Hippocampal formation (tissue), 2 donors: ENCODE measurements around the gene ABCC11.
"Not testable (repeated sequence)": the region's sequence is repeated elsewhere in the genome, so short reads cannot be mapped to it uniquely, and the experiment has no call there.

Experiments
- DNase-seq, 2 donors: peaks; one replicate each; lab custom pipeline; 2025; lab: John Stamatoyannopoulos, UW

The ABCC11 gene

DNA sequence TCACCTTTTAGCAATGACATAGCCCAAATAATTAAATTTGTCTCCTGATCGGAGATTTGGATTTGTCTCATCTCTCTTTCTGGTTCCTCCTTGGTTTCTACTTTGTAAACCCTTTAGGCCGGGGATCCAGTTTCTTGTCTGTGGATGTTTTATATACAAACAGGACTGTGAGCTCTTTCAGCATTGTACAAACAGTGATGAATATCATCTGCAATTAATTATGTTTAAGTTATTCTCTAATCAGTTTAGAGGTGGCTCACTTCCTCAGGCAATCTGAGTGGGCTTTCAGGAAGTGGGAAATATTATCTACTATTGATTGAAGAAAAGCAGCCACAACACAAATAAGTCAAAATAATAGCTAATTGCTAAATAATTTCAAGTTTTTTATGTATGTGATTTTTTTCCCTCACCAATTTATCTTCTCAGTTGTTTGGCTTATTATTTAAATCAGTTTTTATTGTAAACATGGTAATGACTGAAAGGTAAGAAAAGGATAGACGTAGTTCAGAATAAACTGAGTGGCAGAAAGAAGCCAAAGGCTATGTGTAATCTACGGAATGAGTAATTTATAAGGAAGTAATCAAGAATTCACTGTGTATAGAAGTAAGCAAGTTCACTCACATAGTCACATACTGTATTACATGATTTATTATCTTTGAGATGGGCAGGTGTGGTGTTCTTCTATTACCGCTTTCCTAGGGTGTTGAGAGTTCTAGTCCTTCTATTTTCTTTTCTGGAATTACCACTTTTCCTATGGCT is 3.4 kb upstream of the ABCC11 start:
- DNase-seq, result no peak

GRCh38 chr16:48246066-48246465 is 1.3 kb downstream of the ABCC11 start:
- DNase-seq, result no peak

DNA sequence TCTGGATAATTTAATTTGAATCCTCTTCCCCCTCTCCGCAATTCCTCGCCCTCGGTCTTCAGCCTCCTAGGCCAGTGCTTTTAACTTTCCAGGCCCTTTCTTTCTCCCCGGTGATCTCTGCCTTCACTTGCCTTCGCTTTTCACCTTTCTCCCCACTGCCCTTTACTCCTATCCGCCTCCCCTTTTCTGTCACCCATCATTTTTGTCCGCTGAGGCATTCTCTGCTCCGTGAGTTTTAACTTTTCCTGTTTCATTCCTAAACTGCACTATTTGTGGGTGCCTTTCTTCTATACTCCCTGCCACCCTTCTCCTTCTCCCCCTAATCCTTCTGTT is 2.5 kb downstream of the ABCC11 start:
- DNase-seq, result no peak

DNA sequence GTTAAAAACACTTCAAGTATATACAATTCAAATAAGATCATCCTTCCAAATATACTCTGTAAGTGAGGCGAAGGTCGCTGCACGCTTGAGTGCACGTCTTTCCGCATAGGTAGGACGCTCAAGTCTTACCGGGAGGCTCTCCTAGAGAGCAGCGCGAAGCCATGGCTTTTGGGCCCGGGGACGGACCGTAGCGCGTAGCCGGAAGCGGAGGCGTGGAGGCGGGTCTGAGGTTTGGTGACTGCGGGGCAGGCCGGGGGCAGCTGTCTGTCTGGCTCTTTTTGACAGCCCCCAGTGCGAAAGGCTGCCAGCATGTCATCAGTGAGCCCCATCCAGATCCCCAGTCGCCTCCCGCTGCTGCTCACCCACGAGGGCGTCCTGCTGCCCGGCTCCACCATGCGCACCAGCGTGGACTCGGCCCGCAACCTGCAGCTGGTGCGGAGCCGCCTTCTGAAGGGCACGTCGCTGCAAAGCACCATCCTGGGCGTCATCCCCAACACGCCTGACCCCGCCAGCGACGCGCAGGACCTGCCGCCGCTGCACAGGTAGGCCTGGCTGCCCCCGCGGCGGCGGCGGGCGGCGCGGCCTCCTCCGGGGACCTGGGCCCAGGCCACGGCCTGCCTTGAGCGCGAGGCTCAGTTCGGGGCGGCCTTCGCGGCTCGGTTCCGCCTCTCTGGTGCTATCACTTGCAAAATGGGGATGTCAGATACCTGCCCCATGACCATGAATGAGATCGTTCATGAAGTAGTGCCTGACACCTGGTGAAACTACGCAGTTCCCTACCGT is 3.1 kb downstream of the ABCC11 start, which contains the start of gene LONP2:
TSS of gene LONP2 (plus strand) at position 221 of the 783 bp plus-strand sequence. CDS start at position 310, 89 bp downstream.
- peak; percentile 81 to 88 for DNase-seq

DNA sequence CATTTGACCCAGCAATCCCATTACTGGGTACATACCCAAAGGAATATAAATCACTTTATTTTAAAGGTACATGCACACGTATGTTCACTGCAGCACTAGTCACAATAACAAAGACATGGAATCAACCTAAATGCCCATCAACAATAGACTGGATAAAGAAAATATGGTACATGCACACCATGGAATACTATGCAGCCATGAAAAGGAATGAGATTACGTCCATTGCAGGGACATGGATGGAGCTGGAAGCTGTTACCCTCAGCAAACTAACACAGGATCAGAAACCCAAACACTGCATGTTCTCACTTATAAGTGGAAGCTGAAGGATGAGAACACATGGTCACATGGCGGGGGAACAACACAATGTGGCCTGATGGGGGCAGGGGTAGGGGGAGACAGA is 7.2 kb downstream of the ABCC11 start:
- DNase-seq, result not testable (repeated sequence)

DNA sequence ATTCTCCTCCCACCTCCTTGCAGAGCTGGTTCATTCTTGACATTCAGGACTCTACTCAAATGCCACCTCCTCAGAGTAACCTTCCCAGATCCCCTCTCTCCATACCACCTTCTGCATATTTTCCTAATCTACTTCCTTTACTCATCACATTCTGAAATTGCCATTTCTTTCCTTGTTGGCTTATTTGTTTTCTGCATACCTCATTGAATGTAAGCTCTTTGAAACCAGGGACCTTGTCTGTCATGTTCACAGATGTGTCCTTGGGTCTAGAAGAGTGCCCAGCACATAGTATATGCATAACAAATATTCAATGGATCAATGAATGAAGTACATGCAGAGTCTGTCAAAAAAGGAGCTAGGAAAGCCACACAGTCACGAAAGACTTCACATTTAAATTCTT is 11.1 kb downstream of the ABCC11 start:
- no peak for DNase-seq

- DNase-seq, result no peak
These were observed 11.7 kb downstream of the ABCC11 start for GRCh38 chr16:48235556-48236136.

GRCh38 chr16:48235058-48235555 is 12.2 kb downstream of the ABCC11 start:
- no peak for DNase-seq

- no peak for DNase-seq
These were observed 12.7 kb downstream of the ABCC11 start for GRCh38 chr16:48234630-48235029.

- DNase-seq, result no peak
These were observed 14.8 kb downstream of the ABCC11 start for GRCh38 chr16:48232493-48233040.

- no peak for DNase-seq
These were observed 15.4 kb downstream of the ABCC11 start for GRCh38 chr16:48231727-48232492.

- no peak for DNase-seq
These were observed 21.9 kb downstream of the ABCC11 start for GRCh38 chr16:48225456-48225855.

- DNase-seq, result no peak
These were observed 23.8 kb downstream of the ABCC11 start for GRCh38 chr16:48223490-48223889.

GRCh38 chr16:48220891-48221290 is 26.4 kb downstream of the ABCC11 start:
- no peak for DNase-seq

DNA sequence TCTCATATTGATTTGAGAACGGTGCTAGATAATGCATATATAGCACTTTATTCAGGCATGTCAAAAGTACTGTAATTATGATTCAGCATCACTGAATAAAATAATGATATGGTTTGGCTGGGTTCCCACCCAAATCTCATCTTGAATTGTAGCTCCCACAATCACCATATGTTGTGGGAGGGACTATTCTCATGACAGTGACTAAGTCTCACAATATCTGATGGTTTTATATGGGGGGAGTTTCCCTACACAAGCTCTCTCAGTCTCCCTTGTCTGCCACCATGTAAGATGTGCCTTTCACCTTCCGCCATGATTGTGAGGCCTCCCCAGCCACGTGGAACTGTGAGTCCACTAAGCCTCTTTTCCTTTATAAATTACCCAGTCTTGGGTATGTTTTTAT is 28.9 kb downstream of the ABCC11 start:
- DNase-seq, result no peak

DNA sequence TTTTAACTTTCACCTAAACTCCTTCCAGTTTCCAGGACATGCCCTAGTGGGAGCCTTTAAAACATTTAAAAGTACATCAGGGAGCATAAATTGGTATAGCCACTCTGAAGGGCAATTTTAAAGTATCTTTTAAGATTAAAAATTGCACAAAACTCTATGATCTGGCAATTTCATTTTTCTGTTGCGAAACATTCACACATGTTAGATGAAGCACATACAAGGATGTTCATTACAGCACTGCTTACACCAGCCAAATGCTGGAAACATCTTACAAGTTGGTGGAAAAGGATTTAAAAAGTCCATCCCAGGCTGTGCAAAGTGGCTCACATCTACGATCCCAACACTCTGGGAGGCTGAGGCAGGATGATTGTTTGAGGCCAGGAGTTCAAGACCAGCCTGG is 29.6 kb downstream of the ABCC11 start:
- DNase-seq, result no peak

DNA sequence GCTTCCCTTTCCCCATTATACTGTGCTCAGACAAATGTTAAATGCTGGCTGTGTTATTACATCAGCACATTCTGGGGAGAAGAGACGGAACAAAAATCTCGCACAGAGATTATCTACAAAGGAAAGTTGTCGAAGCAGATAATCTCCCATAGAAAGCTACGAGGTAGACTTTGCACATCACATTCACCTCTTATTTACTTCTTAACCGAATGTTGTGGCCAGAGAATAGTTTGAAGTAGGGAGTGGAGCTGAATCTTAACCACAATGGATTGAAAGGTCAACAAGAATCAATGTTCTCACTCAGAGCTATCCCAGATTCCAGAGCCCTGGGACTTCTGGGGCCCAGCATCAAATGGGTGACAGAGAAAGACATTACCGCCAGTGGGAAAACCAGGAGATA is 31.6 kb downstream of the ABCC11 start:
- no peak for DNase-seq

DNA sequence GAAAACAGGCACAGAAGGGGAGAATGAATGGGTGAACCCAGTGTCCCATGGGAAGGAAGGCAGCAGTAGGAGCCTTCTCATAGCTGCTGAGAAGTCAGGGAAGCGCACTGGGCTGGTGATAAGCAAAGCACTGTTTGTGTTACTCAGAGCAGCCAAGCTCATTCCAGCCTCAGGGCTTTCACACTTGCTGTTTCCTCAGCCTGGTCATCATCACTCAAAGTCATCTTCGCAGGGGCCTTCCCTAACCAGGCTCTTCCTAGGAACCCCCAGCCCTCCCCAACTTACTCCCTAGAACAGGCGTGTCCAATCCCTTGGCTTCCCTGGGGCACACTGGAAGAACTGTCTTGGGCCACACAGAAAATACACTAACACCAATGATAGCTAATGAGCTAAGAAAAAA is 35.3 kb downstream of the ABCC11 start:
- no peak for DNase-seq

- DNase-seq, result no peak
These were observed 36.6 kb downstream of the ABCC11 start for GRCh38 chr16:48210747-48211146.

DNA sequence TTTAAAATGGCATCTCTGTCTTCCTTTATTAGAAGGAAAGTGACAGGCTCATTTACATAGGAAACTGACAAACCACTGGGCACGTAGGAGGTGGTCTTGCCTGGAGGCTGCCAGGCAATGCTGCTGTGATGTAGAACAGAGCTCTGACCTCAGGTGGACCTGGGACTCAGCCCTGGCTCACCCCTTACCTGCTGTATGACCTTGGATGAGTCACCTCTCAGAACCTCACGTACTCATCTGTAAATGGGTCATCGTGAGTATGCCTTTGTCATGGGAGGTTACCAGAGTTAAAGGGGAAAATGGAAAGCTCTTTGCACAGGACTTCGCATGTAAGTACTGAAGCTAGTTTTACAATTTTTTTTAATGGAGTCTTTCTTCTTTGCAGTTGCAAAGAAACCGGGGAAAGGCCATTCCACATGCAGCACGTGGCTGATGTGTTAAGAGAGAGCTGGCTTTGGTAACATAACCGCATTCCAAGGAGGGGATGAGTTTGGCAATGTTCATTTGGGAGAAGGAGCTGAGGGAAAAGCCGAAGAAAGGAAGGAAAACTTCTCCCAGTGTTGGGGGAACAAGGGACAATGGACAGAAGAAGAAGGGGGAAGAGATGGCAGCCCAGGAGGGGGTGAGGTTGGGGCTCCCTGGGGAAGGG is 40.6 kb downstream of the ABCC11 start:
- no peak for DNase-seq

GRCh38 chr16:48204825-48205151 is 42.6 kb downstream of the ABCC11 start:
- DNase-seq, result no peak
